Keratinocyte (primary cell): ENCODE measurements around the gene AKNA. TPM values are rescaled to one million over a fixed set of nuclear protein-coding genes. Genes with fewer than 3 reads are reported as not detected.

Source experiments
- DNase-seq: peaks from one replicate; pipeline ENCODE4 v3.0.0-alpha.2; 2011; ENCODE audit warnings: low read depth, missing footprints, low spot score
- FAIRE-seq: peaks from 2 replicates; lab custom pipeline; 2011; peaks lifted over from hg19 to GRCh38; lab: Jason Lieb, UNC
- H2AFZ ChIP-seq: 2 replicates; pipeline ENCODE4 v1.6.0; 2012; ENCODE audit warnings: low read length, control low read depth, inconsistent platforms; ENCODE audit not compliant: control insufficient read depth
- H3K27ac ChIP-seq: 2 replicates; pipeline ENCODE4 v1.5.1; 2011; ENCODE audit warnings: low read length; ENCODE audit not compliant: control insufficient read depth, insufficient read depth
- H3K27me3 ChIP-seq: 3 replicates; pipeline ENCODE4 v1.6.0; 2011; ENCODE audit warnings: low read length; ENCODE audit not compliant: control insufficient read depth, insufficient read depth; ENCODE audit errors: extremely low read depth
- H3K36me3 ChIP-seq, 2 experiments: 2 replicates in 1 of 2; 3 replicates in 1 of 2; pipeline ENCODE4 v1.5.1; 2011; ENCODE audit warnings: low read length in 2 of 2, mild to moderate bottlenecking in 1 of 2; ENCODE audit not compliant: control insufficient read depth in 2 of 2, insufficient read depth in 2 of 2; ENCODE audit errors: extremely low read depth in 1 of 2
- H3K4me1 ChIP-seq: 3 replicates; pipeline ENCODE4 v1.5.1; 2011; ENCODE audit warnings: low read length; ENCODE audit not compliant: control insufficient read depth, insufficient read depth; ENCODE audit errors: extremely low read depth
- H3K4me2 ChIP-seq: 3 replicates; pipeline ENCODE4 v1.6.0; 2011; ENCODE audit warnings: low read depth, low read length; ENCODE audit not compliant: control insufficient read depth, insufficient read depth; ENCODE audit errors: extremely low read depth
- H3K4me3 ChIP-seq, 3 experiments: fragments of 200-600 bp in 1 of 3; sonication (generic) in 1 of 3; 2 replicates in 2 of 3; 3 replicates in 1 of 3; pipeline ENCODE4 v1.5.1; 2011 to 2016; ENCODE audit warnings: low read length in 3 of 3, mild to moderate bottlenecking in 3 of 3, control low read depth in 2 of 3, inconsistent platforms in 1 of 3, low read depth in 1 of 3, mixed read lengths in 1 of 3, mixed run types in 1 of 3, moderate library complexity in 1 of 3; ENCODE audit not compliant: control insufficient read depth in 2 of 3, insufficient read depth in 2 of 3; ENCODE audit errors: extremely low read depth in 1 of 3
- H3K79me2 ChIP-seq: 2 replicates; pipeline ENCODE4 v1.6.0; 2012; ENCODE audit warnings: low read length; ENCODE audit not compliant: control insufficient read depth, insufficient read depth
- H3K9ac ChIP-seq: 3 replicates; pipeline ENCODE4 v1.6.0; 2011; ENCODE audit warnings: low read length; ENCODE audit not compliant: control insufficient read depth, insufficient read depth; ENCODE audit errors: extremely low read depth
- H3K9me1 ChIP-seq: 3 replicates; pipeline ENCODE4 v1.6.0; 2011; ENCODE audit warnings: low read length; ENCODE audit not compliant: control insufficient read depth, insufficient read depth; ENCODE audit errors: extremely low read depth
- H3K9me3 ChIP-seq: 2 replicates; pipeline ENCODE4 v1.5.1; 2012; ENCODE audit warnings: low read depth, low read length; ENCODE audit not compliant: control insufficient read depth
- H4K20me1 ChIP-seq: 3 replicates; pipeline ENCODE4 v1.6.0; 2011; ENCODE audit warnings: low read length; ENCODE audit not compliant: control insufficient read depth, insufficient read depth; ENCODE audit errors: extremely low read depth
- CTCF ChIP-seq, 3 experiments: IDR thresholded peaks in 1 of 3; conservative IDR thresholded peaks in 1 of 3; optimal IDR thresholded peaks in 1 of 3; 2 replicates in 2 of 3; 3 replicates in 1 of 3; pipeline versions ENCODE3 to v1.5.1; 2011; ENCODE audit warnings: low read length in 3 of 3, mild to moderate bottlenecking in 3 of 3, moderate library complexity in 2 of 3, control low read depth in 1 of 3, inconsistent platforms in 1 of 3; ENCODE audit not compliant: insufficient read depth in 2 of 3; ENCODE audit errors: extremely low read depth in 1 of 3
- EZH2 ChIP-seq: IDR thresholded peaks from one replicate; pipeline ENCODE4 v1.6.1; 2012; ENCODE audit warnings: inconsistent platforms, mild to moderate bottlenecking, low read length, moderate library complexity
- dilution Hi-C: fragments of 300-500 bp; cut with MboI; formaldehyde crosslinking; loops from one replicate; pipeline ENCODE4 v1.7.0; 2020; ENCODE audit warnings: low sequenced_read_pairs; ENCODE audit not compliant: extremely low pct_ligation_motif_present
- polyA plus RNA-seq, 5 experiments: library from polyadenylated mRNA; depleted of rRNA in 3 of 5; stranded (reverse) in 3 of 5; stranded (forward) in 1 of 5; unstranded in 1 of 5; fragments of >200 nt; gene quantifications; 1 replicate in 1 of 5; 2 replicates in 3 of 5; 3 replicates in 1 of 5; pipeline versions ENCODE4 v1.2.1 to v1.2.3, GENCODE V29; 2011 to 2012; ENCODE audit warnings: missing spikeins in 2 of 5, low read depth in 1 of 5, low replicate concordance in 1 of 5

The AKNA gene
- polyA plus RNA-seq, 1 donor (not counting 4 experiments of a cell fraction or from before 2014, with no cell fraction given): 0.79 TPM

DNA sequence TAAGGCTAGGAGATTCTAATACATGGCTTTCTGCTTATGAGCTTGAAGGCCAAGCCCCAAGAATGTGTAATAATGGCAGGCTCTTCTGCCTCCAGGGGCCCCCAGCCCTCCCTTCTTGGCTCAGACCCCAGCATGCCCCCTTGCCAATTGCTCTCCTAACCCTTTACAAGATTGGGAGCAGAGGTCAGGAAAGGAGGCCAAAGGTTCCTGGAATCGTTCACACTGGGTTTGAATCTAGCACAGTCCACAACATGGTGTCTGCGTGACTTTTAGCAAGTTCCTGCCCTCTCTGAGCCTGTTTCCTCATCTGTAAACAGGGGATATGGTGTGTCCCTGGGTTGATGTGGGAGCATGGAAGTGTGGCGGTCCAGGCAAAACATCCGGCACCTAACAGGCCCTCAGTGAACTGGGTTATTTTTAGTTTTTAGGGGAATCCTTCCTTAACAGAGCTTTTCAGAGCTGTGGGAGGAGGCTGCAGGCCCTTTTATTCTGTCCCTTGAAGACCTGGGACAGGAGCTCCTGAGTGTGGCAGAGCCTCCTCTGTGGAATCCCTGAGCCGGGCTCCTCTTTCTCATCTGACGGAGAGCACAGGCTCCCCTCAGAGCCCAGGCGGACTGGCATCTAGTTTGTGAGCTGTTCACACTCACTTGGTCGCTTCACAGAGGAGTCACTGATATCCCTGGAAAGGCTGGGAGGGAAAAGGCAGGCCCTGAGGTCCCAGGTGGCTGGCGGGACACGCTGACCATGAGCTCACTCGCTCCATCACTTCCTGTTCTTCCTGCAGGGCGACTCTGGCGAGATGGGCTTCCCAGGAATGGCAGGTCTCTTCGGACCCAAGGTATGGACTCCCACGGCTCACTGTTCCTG lies 88.3 kb downstream of the AKNA start:
- dilution Hi-C loops: no loop called here
- TF ChIP-seq EZH2 (no peak), CTCF (optimal IDR thresholded peaks at IDR 0.05 in 1 of 3, IDR thresholded peaks at IDR 0.05 in 1 of 3, conservative IDR thresholded peaks at IDR 0.05 in 1 of 3; ENCODE audit: extremely low read depth in 1 of 3, insufficient read depth in 2 of 3, low read length in 3 of 3) (no peak)
- Histone ChIP-seq H3K36me3 (peaks cover 22 to 30% of the 10 kb centered on the region in 2 experiments), H2AFZ (no peak overlapping the region), H3K27ac (no peak overlapping the region), H3K9me3 (no peaks in the 10 kb centered on the region), H4K20me1 (no peaks in the 10 kb centered on the region), H3K4me1 (no peaks in the 10 kb centered on the region), H3K79me2 (no peaks in the 10 kb centered on the region), H3K4me2 (no peak overlapping the region), H3K4me3 (no peak overlapping the region), H3K9ac (no peak overlapping the region), H3K9me1 (no peaks in the 10 kb centered on the region), H3K27me3 (no peaks in the 10 kb centered on the region)
- no peak for DNase-seq
- no peak for FAIRE-seq

GRCh38 chr9:114296338-114296737 lies 91.4 kb downstream of the AKNA start:
- H3K4me2 ChIP-seq: no peak overlapping the region
- no peaks in the 10 kb centered on the region for H3K9me3 ChIP-seq
- H3K4me3 ChIP-seq: no peak overlapping the region
- no peaks in the 10 kb centered on the region for H3K79me2 ChIP-seq
- H3K27me3 ChIP-seq: no peaks in the 10 kb centered on the region
- no peak overlapping the region for H3K9ac ChIP-seq
- FAIRE-seq: no peak
- no peaks in the 10 kb centered on the region for H3K9me1 ChIP-seq
- H2AFZ ChIP-seq: no peak overlapping the region
- no peak for DNase-seq
- peaks cover 28 to 44% of the 10 kb centered on the region in 2 experiments for H3K36me3 ChIP-seq
- no peak overlapping the region for H3K27ac ChIP-seq
- H4K20me1 ChIP-seq: no peaks in the 10 kb centered on the region
- dilution Hi-C loops: no loop called here
- no peak for TF ChIP-seq EZH2
- no peak for TF ChIP-seq CTCF (optimal IDR thresholded peaks at IDR 0.05 in 1 of 3, IDR thresholded peaks at IDR 0.05 in 1 of 3, conservative IDR thresholded peaks at IDR 0.05 in 1 of 3; ENCODE audit: extremely low read depth in 1 of 3, insufficient read depth in 2 of 3, low read length in 3 of 3)
- no peaks in the 10 kb centered on the region for H3K4me1 ChIP-seq
